Left kidney (tissue), 2 donors: ENCODE measurements around the gene GPM6B. TPM values are rescaled to one million over a fixed set of nuclear protein-coding genes. Genes with fewer than 3 reads are reported as not detected.
A peak's percentile ranks its signal among the peaks of the same experiment; 100 is the strongest.
"Not testable (repeated sequence)": the region's sequence is repeated elsewhere in the genome, so short reads cannot be mapped to it uniquely, and the experiment has no call there.

Source experiments
- DNase-seq: peaks from one replicate; pipeline ENCODE4 v3.0.0-alpha.2; 2013
- polyA plus RNA-seq: library from polyadenylated mRNA; unstranded; fragments of 120-200 nt; gene quantifications from one replicate; pipeline ENCODE4 v1.2.1, GENCODE V29; 2013; ENCODE audit not compliant: insufficient read length

GPM6B gene
- polyA plus RNA-seq, 1 donor = 21.5 TPM

DNA sequence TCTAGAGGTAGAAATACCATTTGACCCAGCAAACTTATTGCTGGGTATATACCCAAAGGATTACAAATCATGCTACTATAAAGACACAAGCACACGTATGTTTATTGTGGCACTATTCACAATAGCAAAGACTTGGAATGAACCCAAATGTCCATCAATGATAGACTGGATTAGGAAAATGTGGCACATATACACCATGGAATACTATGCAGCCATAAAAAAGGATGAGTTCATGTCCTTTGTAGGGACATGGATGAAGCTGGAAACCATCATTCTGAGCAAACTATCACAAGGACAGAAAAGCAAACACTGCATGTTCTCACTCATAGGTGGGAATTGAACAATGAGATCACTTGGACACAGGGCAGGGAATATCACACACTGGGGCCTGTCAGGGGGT, 86.4 kb downstream of the GPM6B start:
- not testable (repeated sequence) for DNase-seq

DNA sequence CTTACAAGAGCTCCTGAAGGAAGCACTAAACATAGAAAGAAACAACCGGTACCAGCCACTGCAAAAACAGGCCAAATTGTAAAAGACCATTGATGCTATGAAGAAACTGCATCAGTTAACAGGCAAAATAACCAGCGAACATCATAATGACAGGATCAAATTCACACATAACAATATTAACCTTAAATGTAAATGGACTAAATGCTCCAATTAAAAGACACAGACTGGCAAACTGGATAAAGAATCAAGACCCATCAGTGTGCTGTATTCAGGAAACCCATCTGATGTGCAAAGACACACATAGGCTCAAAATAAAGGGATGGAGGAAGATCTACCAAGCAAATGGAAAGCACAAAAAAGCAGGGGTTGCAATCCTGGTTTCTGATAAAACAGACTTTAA, 90.3 kb downstream of the GPM6B start:
- DNase-seq = not testable (repeated sequence)

DNA sequence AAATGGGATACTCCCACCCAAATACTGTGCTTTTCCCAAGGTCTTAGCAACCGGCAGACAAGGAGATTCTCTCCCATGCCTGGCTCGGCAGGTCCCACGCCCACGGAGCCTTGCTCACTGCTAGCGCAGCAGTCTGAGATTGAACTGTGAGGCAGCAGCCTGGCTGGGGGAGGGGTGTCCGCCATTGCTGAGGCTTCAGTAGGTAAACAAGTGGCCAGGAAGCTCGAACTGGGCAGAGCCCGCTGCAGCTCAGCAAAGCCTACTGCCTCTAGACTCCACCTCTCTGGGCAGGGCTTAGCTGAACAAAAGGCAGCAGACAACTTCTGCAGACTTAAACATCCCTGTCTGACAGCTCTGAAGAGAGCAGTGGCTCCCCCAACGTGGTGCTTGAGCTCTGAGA, 92.0 kb downstream of the GPM6B start:
- DNase-seq = not testable (repeated sequence)

DNA sequence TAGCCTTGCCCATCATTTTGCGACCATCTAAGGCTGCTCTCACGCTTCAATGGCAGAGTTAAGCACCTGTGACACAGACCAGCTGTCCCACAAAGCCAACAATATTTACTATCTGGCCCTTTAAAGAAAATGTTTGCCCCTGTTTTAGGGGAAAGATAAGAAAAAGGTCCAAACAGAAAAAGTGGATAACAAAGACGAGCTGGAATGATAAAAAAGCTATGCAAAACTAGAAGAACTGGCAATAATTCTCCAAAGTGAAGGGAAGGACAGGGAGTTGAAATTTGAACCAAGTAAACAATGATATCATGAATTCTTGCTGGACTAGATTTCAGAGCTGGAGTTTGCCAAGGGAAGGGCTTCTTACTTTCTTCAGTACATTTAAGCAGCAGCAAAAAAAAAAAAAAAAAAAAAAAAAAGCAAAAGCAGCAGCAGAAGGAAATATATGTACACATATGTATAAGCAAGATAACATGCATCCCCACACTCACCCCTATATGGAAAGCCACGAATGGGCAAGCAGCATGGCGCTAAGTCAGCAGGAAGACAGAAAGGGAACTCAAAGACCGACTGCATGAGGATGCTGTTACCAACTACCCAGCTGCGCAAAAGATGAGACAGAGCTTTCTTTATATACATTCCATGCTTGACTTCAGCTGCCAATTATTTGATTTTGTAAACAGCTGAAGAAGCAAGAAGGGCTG, 94.9 kb downstream of the GPM6B start:
- DNase-seq = peak; percentile 26

DNA sequence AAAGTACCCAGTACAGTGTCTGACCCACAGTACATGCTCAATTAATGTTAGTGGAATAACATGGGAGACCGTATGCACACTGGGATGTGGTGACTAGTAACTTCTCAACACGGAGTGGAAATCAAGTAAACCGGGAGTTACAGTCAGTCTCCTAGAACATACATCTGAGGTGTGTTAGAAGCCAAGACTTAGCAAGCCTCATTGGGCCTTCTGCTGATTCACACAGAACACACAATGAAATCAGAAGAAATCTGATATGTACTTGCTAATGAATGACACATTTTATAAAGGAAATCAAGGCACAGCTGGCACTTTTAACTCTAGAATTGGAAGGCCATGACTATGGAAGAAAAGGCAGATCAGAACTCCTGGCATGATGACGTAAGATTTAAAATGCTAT, 95.5 kb downstream of the GPM6B start:
- DNase-seq = no peak

Other genes starting within 250 kb of the GPM6B start
- 23.1 TPM for gene EGFL6, start 247.5 kb downstream of the GPM6B start, polyA plus RNA-seq
- gene TCEANC, start 164.0 kb downstream of the GPM6B start, polyA plus RNA-seq = 6.9 TPM
- 23.9 TPM for gene RAB9A, start 128.0 kb downstream of the GPM6B start, polyA plus RNA-seq
- gene TRAPPC2, start 82.5 kb downstream of the GPM6B start, polyA plus RNA-seq = 22.7 TPM
- 62.9 TPM for gene OFD1, start 82.3 kb downstream of the GPM6B start, polyA plus RNA-seq
- gene GEMIN8, start 212.8 kb upstream of the GPM6B start, polyA plus RNA-seq = 37.3 TPM